OCI-M2 (cell line): ENCODE measurements around the gene ICAM1.
"Not testable (repeated sequence)": the region's sequence is repeated elsewhere in the genome, so short reads cannot be mapped to it uniquely, and the experiment has no call there.

Experiments
- DNase-seq: peaks from one replicate; lab custom pipeline; 2025; ENCODE audit not compliant: unreplicated experiment; lab: John Stamatoyannopoulos, UW

The ICAM1 gene

DNA sequence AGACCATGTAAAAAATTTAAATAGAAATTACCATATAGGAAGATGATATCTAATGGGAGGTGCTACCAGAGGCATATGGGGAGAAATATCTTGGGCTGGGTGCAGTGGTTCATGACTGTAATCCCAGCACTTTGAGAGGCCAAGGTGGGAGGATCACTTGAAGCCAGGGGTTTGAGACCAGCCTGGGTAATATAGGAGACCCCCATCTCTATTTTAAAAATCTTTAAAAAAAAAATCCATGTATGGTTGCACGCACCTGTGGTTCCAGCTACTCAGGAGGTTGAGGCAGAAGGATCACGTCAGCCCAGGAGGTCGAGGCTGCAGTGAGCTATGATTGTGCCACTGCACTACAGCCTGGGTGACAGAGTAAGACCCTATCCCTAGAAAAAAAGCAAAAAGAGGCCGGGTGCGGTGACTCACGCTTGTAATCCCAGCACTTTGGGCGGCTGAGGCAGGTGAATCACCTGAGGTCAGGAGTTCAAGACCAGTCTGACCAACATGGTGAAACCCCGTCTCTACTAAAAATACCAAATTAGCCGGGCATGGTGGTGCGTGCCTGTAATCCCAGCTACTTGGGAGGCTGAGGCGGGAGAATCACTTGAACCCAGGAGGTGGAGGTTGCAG, 29.0 kb upstream of the ICAM1 start:
- DNase-seq, result not testable (repeated sequence)

GRCh38 chr19:10243606-10244005, 27.3 kb upstream of the ICAM1 start:
- DNase-seq, result no peak

- no peak for DNase-seq
Measured at GRCh38 chr19:10245189-10245939, 25.6 kb upstream of the ICAM1 start.

GRCh38 chr19:10246511-10246910, 24.4 kb upstream of the ICAM1 start:
- no peak for DNase-seq

DNA sequence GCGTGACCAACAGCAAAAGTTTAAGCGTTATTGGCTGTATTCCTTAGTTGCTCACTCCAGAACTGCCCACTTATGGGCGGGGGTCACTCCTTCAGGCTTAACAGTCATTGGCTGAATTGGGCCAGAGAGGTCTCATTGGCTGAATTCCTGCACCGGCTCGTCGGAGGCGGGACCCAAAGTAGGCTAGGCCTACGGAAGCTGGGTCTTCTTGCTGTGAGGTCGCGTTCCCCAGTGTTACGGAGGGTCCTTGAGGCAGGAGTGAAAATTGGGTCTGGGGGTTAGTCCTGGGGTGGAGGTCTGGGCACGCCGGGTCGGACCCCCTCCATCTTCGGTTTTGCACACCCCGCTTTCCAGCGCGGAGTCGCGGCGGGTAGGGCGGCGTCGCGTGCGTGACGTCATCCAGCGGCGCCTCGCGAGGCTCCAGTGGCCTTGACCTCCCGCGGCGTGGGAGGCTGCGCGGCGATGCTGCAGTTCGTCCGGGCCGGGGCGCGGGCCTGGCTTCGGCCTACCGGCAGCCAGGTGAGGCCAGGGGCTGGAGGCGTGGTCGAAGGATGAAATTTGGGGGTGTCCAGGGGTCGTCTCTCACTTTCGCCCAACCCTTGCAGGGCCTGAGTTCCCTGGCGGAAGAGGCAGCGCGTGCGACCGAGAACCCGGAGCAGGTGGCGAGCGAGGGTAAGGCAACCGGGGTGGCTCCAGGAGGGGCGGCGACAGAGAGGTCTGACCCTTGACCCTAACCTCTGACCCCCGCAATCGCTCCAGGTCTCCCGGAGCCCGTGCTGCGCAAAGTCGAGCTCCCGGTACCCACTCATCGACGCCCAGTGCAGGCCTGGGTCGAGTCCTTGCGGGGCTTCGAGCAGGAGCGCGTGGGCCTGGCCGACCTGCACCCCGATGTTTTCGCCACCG, 18.9 kb upstream of the ICAM1 start, which contains the start of gene MRPL4:
Gene MRPL4 (plus strand): TSS at position 423 of the 903 bp plus-strand sequence. CDS start 40 bp downstream, at position 463.
- peak; percentile 100 for DNase-seq

- DNase-seq, result no peak
Measured at GRCh38 chr19:10252707-10253106, 18.2 kb upstream of the ICAM1 start.

GRCh38 chr19:10254244-10254643, 16.7 kb upstream of the ICAM1 start:
- DNase-seq, result no peak

GRCh38 chr19:10255358-10255757, 15.6 kb upstream of the ICAM1 start:
- DNase-seq, result no peak

DNA sequence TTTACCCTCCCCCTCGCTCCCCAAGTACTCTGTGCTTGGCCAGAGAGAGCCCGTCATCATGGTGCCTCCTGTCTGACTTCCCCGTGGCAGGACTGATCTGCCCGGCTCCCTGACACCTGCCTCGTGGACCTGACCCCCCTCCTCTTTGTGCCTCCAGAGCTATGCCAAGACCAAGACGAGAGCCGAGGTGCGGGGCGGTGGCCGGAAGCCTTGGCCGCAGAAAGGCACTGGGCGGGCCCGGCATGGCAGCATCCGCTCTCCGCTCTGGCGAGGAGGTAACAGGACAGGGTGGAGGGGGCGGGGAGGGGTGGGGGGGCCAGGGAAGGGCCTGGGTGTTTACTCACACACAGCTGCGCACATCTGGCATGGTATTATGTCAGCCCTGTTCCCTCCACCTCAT, 14.4 kb upstream of the ICAM1 start:
- DNase-seq, result no peak

GRCh38 chr19:10256970-10257615, 13.8 kb upstream of the ICAM1 start:
- DNase-seq, result no peak

- DNase-seq, result no peak
Measured at GRCh38 chr19:10258080-10258710, 12.7 kb upstream of the ICAM1 start.

- DNase-seq, result peak; percentile 98
Measured at GRCh38 chr19:10259162-10259905, 11.6 kb upstream of the ICAM1 start.

DNA sequence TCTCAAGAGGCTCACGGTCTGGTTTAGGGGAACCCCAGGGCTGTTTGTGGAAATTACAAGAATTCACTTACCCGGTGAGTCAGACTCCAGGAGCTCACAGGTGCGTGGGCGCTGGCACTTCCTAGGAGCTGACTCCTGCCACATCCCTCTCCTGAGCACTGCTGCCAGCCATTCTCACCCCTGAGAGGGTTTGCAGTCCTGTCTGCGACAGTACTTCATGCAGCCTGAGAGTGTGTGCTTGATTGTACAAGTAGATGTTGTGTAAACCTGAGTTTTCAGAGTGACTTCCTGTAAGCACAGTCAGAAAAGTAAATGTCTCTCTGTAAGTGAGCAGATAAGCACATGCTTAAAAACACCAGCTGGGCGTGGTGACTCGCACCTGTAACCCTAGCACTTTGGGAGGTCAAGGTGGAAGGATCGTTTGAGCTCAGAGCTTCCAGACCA, 10.8 kb upstream of the ICAM1 start:
- DNase-seq, result no peak

- DNase-seq, result no peak
Measured at GRCh38 chr19:10262771-10263170, 8.1 kb upstream of the ICAM1 start.

- DNase-seq, result no peak
Measured at GRCh38 chr19:10266706-10267105, 4.2 kb upstream of the ICAM1 start.

- no peak for DNase-seq
Measured at GRCh38 chr19:10268071-10268470, 2.8 kb upstream of the ICAM1 start.

DNA sequence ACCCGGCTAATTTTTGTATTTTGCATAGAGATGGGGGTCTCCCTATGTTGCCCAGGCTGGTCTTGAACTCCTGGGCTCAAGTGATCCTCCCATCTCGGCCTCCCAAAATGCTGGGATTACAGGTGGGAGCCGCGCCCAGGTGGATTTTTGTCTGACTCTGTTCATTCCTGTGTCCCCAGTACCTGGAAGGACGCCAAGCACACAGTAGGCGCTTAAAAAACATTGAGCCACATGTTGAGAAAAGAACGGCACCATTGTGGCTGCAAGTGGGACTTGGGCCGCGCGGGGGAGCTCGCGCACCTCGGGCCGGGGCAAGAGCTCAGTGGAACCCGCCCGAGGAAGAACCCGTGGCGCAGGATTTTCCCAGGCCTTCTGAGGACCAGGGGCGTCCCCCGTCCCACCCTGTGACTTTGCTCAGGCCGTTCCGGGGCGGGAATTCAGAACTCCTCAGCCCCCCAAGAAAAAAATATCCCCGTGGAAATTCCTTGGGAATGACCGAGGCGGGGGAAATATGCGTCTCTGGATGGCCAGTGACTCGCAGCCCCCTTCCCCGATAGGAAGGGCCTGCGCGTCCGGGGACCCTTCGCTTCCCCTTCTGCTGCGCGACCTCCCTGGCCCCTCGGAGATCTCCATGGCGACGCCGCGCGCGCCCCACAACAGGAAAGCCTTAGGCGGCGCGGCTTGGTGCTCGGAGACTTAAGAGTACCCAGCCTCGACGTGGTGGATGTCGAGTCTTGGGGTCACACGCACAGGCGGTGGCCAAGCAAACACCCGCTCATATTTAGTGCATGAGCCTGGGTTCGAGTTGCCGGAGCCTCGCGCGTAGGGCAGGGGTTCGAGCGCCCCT, 1.4 kb upstream of the ICAM1 start:
- DNase-seq, result peak; percentile 98

- DNase-seq, result no peak
Measured at GRCh38 chr19:10270180-10270615, 722 bp upstream of the ICAM1 start.

DNA sequence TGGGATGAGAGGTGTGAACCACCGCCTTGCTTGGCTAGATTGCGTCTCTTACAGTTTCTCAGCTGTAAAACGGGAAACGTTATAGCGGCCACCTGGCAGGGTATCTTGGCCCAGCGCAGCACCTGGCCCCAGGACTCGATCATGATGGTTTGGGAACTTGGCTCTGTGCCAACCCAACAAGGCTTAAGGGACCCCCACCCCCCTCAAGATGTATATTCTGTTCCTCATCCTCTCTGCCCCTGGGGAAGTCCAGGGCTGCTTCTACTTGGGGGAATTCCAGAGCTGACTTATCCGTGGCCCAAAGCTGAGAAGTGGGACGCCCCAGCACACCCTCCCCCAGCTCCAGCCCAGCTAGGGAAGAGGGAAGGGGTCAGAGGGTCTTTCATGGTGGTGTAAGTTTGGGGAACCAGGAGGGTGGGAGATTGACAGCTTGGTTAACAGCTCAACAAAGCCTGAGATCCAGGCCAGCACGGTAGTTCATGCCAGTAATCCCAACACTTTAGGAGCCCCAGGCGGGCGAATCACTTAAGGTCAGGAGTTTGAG, 695 bp downstream of the ICAM1 start:
- no peak for DNase-seq
